ENCODE measurements around the gene TESPA1.

DNA sequence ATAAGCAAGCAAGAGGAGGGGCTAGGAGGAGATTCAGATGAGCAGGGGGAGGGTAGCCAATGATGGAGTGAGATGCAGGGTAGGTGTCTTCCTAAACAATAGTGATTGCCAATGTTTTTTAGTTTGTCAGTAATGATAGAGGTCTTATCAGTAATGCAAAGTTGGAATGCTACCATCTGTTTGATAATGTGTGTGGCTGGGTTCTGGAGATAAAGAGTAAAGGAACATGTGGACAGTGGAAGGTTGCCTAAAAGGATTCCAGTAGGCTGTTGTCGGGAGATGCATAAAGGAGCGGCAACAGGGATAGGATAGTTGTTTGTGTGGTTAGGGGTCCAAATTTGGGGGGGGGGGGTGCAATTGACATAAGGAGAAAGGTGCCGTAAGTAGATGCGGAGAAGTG lies 52.5 kb downstream of the TESPA1 start:
- no peak for TF ChIP-seq POLR2A (IDR thresholded peaks at IDR 0.05; ENCODE audit: low read length)
- TF ChIP-seq GATA1 (IDR thresholded peaks at IDR 0.05; ENCODE audit: low read depth, low read length), result no peak

Data from erythroblast (primary cell).